GM10266 (cell line): ENCODE data around the gene DNAH10.

Experiments
- DNase-seq: peaks from one replicate; pipeline ENCODE4 v3.0.0; 2012; ENCODE audit errors: extremely low spot score
- CTCF ChIP-seq: IDR thresholded peaks from 2 replicates; pipeline ENCODE4 v1.5.1; 2012; ENCODE audit warnings: mild to moderate bottlenecking, low read depth; ENCODE audit not compliant: control insufficient read depth, insufficient read depth; ENCODE audit errors: missing control alignments

The DNAH10 gene

GRCh38 chr12:123933214-123933613 is 171.1 kb downstream of the DNAH10 start:
- DNase-seq, result no peak
- no peak for TF ChIP-seq CTCF

GRCh38 chr12:123934016-123934620 is 172.0 kb downstream of the DNAH10 start:
- no peak for TF ChIP-seq CTCF
- no peak for DNase-seq

DNA sequence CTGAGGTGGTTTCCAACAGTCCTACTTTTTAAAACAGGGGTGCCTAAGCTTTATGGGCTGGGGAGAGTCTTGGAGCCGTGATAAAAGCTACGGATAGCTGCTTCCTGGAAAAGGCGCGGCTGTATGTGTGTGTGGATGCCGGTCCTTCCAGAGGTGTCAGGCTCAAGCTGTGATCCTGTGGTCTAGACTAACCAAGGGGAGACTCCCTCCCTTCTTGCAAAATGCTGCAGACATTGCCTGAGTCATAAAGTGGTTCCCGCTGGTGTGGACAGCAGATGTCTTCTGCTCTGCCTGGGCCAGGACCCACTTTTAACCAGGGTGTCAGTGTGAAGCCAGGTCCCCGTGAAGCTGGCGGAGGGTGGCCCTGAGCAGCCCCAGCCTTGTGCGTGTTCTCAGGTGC is 172.7 kb downstream of the DNAH10 start:
- no peak for TF ChIP-seq CTCF
- DNase-seq, result no peak

GRCh38 chr12:123935956-123936355 is 173.9 kb downstream of the DNAH10 start:
- DNase-seq, result no peak
- no peak for TF ChIP-seq CTCF

- DNase-seq, result no peak
- TF ChIP-seq CTCF, result no peak
Observed at GRCh38 chr12:123936471-123936870, 174.4 kb downstream of the DNAH10 start.

GRCh38 chr12:123936956-123937706 is 175.0 kb downstream of the DNAH10 start:
- DNase-seq, result no peak
- no peak for TF ChIP-seq CTCF
